Adrenal gland (tissue), 12 donors: ENCODE results near the gene MS4A10. TPM values are rescaled to one million over a fixed set of nuclear protein-coding genes. Genes with fewer than 3 reads are reported as not detected.

Source experiments
- DNase-seq, 7 donors: peaks; one replicate each; pipeline ENCODE4 v3.0.0-alpha.2; 2019 to 2020
- H3K27ac ChIP-seq, 5 donors: fragments of 200-600 bp; sonication (generic) in 4 of 5; 1 replicate in 3 of 5; 2 replicates in 2 of 5; pipeline versions ENCODE4 v1.5.1 to v1.8.0; 2016 to 2020; ENCODE audit warnings: mild to moderate bottlenecking in 1 of 5
- H3K27me3 ChIP-seq: fragments of 200-600 bp; 2 replicates; pipeline ENCODE4 v1.8.0; 2021
- H3K36me3 ChIP-seq, 2 donors: fragments of 200-600 bp; replicated peaks in 1 of 2; 1 replicate in 1 of 2; 2 replicates in 1 of 2; pipeline versions ENCODE4 v1.5.1 to v1.8.0; 2018 to 2022
- H3K4me1 ChIP-seq, 2 donors: fragments of 200-600 bp; replicated peaks in 1 of 2; 1 replicate in 1 of 2; 2 replicates in 1 of 2; pipeline versions ENCODE4 v1.5.1 to v1.8.0; 2018 to 2021
- H3K4me3 ChIP-seq, 4 donors: fragments of 200-600 bp; sonication (generic) in 3 of 4; one replicate each; pipeline ENCODE4 v1.5.1; 2016 to 2018
- H3K9me3 ChIP-seq, 3 donors: fragments of 200-600 bp; sonication (generic) in 1 of 3; replicated peaks in 1 of 3; 1 replicate in 2 of 3; 2 replicates in 1 of 3; pipeline versions ENCODE4 v1.5.1 to v1.8.0; 2016 to 2021
- CTCF ChIP-seq, 6 experiments: fragments of 450-650 bp in 4 of 6; fragments of 200-600 bp in 2 of 6; sonication (generic) in 1 of 6; IDR thresholded peaks; 1 replicate in 5 of 6; 2 replicates in 1 of 6; pipeline versions ENCODE4 v1.5.1 to v1.8.0; 2016 to 2021; ENCODE audit warnings: antibody characterized with exemption in 6 of 6, mild to moderate bottlenecking in 2 of 6, moderate library complexity in 1 of 6
- POLR2A ChIP-seq, 2 donors: fragments of 450-650 bp; IDR thresholded peaks; one replicate each; pipeline ENCODE4 v1.6.1; 2017; ENCODE audit warnings: antibody characterized with exemption in 2 of 2, mild to moderate bottlenecking in 2 of 2, moderate library complexity in 1 of 2
- WGBS, 4 donors: extraction: QIAGEN DNeasy Blood & Tissue Kit in 2 of 4; methylation state at CpG; one replicate each; pipeline versions ENCODE4 v1.1.5 to v1.1.7; 2013 to 2017; 5-methylcytosine and 5-hydroxymethylcytosine counted together
- intact Hi-C, 2 donors: fragments of 100-400 bp; cut with DNase I; formaldehyde crosslinking; loops; one replicate each; pipeline versions ENCODE4 v1.14.1 to v1.15.0; 2022 to 2023
- polyA plus RNA-seq, 3 donors: library from polyadenylated mRNA; stranded (reverse); fragments of 200-250 nt in 2 of 3; fragments of 350-450 nt in 1 of 3; fragmentation: Illumina TruSeq in 1 of 3; extraction: RNeasy Lipid Tissue Mini Kit (QIAGEN cat#74804) in 1 of 3; gene quantifications; one replicate each; pipeline ENCODE4 v1.2.3, GENCODE V29; 2013 to 2014
- total RNA-seq, 9 donors: library from RNA; depleted of rRNA in 4 of 9; stranded (reverse); fragments of >200 nt in 4 of 9; fragments of 120-200 nt in 1 of 9; fragmentation: NEBNext Ultra II Directional in 1 of 9; extraction: Animal tissue kit (Norgen Biotek cat#: 25700) in 1 of 9; gene quantifications; one replicate each; pipeline versions ENCODE4 v1.1.0 to v1.2.4, GENCODE V29; 2013 to 2023
- donor health status: healthy with polysubstance abuse.
- donor health status: Bipolar disorder and iron deficiency.
- donor health status: DM: yes; HTN: yes; CAD: no.
- donor health status: DM: no; HTN: no; CAD: no.
- donor health status: DM: no; HTN: no; CAD: no.
- donor health status: DM: yes; HTN: yes; CAD: no.

The MS4A10 gene
- total and polyA plus RNA-seq, 12 donors = not detected

- no peaks in the 10 kb centered on the region for H3K36me3 ChIP-seq
- intact Hi-C loops = no loop called here
- DNase-seq = no peak
- peaks cover 6% of the 10 kb centered on the region for H3K27me3 ChIP-seq
- H3K4me1 ChIP-seq = no peaks in the 10 kb centered on the region
- no peaks in the 10 kb centered on the region for H3K9me3 ChIP-seq
- TF ChIP-seq POLR2A (IDR thresholded peaks at IDR 0.05) (no peak), CTCF (IDR thresholded peaks at IDR 0.05) (no peak)
- H3K27ac ChIP-seq = no peak overlapping the region
- WGBS, 4 donors = 17 to 100% (median 93%) methylated on average over 1 to 3 of the region's 3 CpGs
- no peak overlapping the region for H3K4me3 ChIP-seq
Measured at GRCh38 chr11:60798631-60799030, 13.5 kb downstream of the MS4A10 start.

- peaks cover 6% of the 10 kb centered on the region for H3K27me3 ChIP-seq
- intact Hi-C loops = no loop called here
- H3K27ac ChIP-seq = no peak overlapping the region
- no peak for DNase-seq
- WGBS, 4 donors = 87 to 89% (median 88%) methylated on average over 10 of the region's 10 CpGs
- TF ChIP-seq CTCF (IDR thresholded peaks at IDR 0.05) = no peak
- no peak for TF ChIP-seq POLR2A (IDR thresholded peaks at IDR 0.05)
- H3K36me3 ChIP-seq = no peaks in the 10 kb centered on the region
- H3K4me1 ChIP-seq = no peaks in the 10 kb centered on the region
- H3K4me3 ChIP-seq = no peak overlapping the region
- no peaks in the 10 kb centered on the region for H3K9me3 ChIP-seq
Measured at GRCh38 chr11:60801194-60801593, 16.1 kb downstream of the MS4A10 start.

- H3K27ac ChIP-seq = no peak overlapping the region
- WGBS, 4 donors = 55 to 73% (median 69%) methylated on average over 7 of the region's 7 CpGs
- intact Hi-C loops = no loop called here
- no peak for DNase-seq
- H3K27me3 ChIP-seq = no peaks in the 10 kb centered on the region
- H3K36me3 ChIP-seq = no peaks in the 10 kb centered on the region
- no peak overlapping the region for H3K4me3 ChIP-seq
- no peaks in the 10 kb centered on the region for H3K4me1 ChIP-seq
- TF ChIP-seq POLR2A (IDR thresholded peaks at IDR 0.05) (no peak), CTCF (IDR thresholded peaks at IDR 0.05) (no peak)
- no peaks in the 10 kb centered on the region for H3K9me3 ChIP-seq
Measured at GRCh38 chr11:60803273-60803936, 18.3 kb downstream of the MS4A10 start.

GRCh38 chr11:60809249-60809648, 24.1 kb downstream of the MS4A10 start:
- no peak for TF ChIP-seq CTCF (IDR thresholded peaks at IDR 0.05)
- intact Hi-C loops = no loop called here
- no peak overlapping the region for H3K4me3 ChIP-seq
- no peaks in the 10 kb centered on the region for H3K36me3 ChIP-seq
- DNase-seq = no peak
- no peaks in the 10 kb centered on the region for H3K9me3 ChIP-seq
- 46 to 74% (median 56%) methylated on average over 2 to 3 of the region's 3 CpGs for WGBS, 4 donors
- H3K27me3 ChIP-seq = no peaks in the 10 kb centered on the region
- no peaks in the 10 kb centered on the region for H3K4me1 ChIP-seq
- no peak overlapping the region for H3K27ac ChIP-seq
